ENCODE data around the gene ASMTL.

The ASMTL gene

GRCh38 chrX:1397441-1398270 is 55.1 kb downstream of the ASMTL start:
- DNase-seq = no peak
- in situ Hi-C loops (cut with HindIII; ENCODE audit: low pct_ligation_motif_present, low pct_unique_long_range_greater_than_20kb, low sequenced_read_pairs) = no loop called here

GRCh38 chrX:1397001-1397400 is 55.7 kb downstream of the ASMTL start:
- in situ Hi-C loops (cut with HindIII; ENCODE audit: low pct_ligation_motif_present, low pct_unique_long_range_greater_than_20kb, low sequenced_read_pairs) = no loop called here
- DNase-seq = no peak

GRCh38 chrX:1395646-1396216 is 57.0 kb downstream of the ASMTL start:
- in situ Hi-C loops (cut with HindIII; ENCODE audit: low pct_ligation_motif_present, low pct_unique_long_range_greater_than_20kb, low sequenced_read_pairs) = no loop called here
- no peak for DNase-seq

- in situ Hi-C loops (cut with HindIII; ENCODE audit: low pct_ligation_motif_present, low pct_unique_long_range_greater_than_20kb, low sequenced_read_pairs) = no loop called here
- no peak for DNase-seq
These were observed 57.8 kb downstream of the ASMTL start for GRCh38 chrX:1394731-1395501.

GRCh38 chrX:1393871-1394615 is 58.7 kb downstream of the ASMTL start:
- DNase-seq = no peak
- in situ Hi-C loops (cut with HindIII; ENCODE audit: low pct_ligation_motif_present, low pct_unique_long_range_greater_than_20kb, low sequenced_read_pairs) = no loop called here

GRCh38 chrX:1392376-1393068 is 60.2 kb downstream of the ASMTL start:
- peak; percentile 37 for DNase-seq
- in situ Hi-C loops (cut with HindIII; ENCODE audit: low pct_ligation_motif_present, low pct_unique_long_range_greater_than_20kb, low sequenced_read_pairs) = no loop called here

- DNase-seq = peak; percentile 85
- in situ Hi-C loops (cut with HindIII; ENCODE audit: low pct_ligation_motif_present, low pct_unique_long_range_greater_than_20kb, low sequenced_read_pairs) = no loop called here
These were observed 60.9 kb downstream of the ASMTL start, which contains the start of gene SLC25A6 for GRCh38 chrX:1391707-1392375. SLC25A6 (minus strand) TSS chrX:1392113; CDS start chrX:1392009, 104 bp downstream.

GRCh38 chrX:1391370-1391706 is 61.4 kb downstream of the ASMTL start:
- in situ Hi-C loops (cut with HindIII; ENCODE audit: low pct_ligation_motif_present, low pct_unique_long_range_greater_than_20kb, low sequenced_read_pairs) = no loop called here
- DNase-seq = no peak

- in situ Hi-C loops (cut with HindIII; ENCODE audit: low pct_ligation_motif_present, low pct_unique_long_range_greater_than_20kb, low sequenced_read_pairs) = no loop called here
- no peak for DNase-seq
These were observed 61.9 kb downstream of the ASMTL start for GRCh38 chrX:1390621-1391369.

- DNase-seq = no peak
- in situ Hi-C loops (cut with HindIII; ENCODE audit: low pct_ligation_motif_present, low pct_unique_long_range_greater_than_20kb, low sequenced_read_pairs) = no loop called here
These were observed 62.8 kb downstream of the ASMTL start for GRCh38 chrX:1389993-1390285.

GRCh38 chrX:1389181-1389992 is 63.3 kb downstream of the ASMTL start:
- no peak for DNase-seq
- in situ Hi-C loops (cut with HindIII; ENCODE audit: low pct_ligation_motif_present, low pct_unique_long_range_greater_than_20kb, low sequenced_read_pairs) = no loop called here

GRCh38 chrX:1388651-1389050 is 64.1 kb downstream of the ASMTL start:
- DNase-seq = no peak
- in situ Hi-C loops (cut with HindIII; ENCODE audit: low pct_ligation_motif_present, low pct_unique_long_range_greater_than_20kb, low sequenced_read_pairs) = no loop called here

- no peak for DNase-seq
- in situ Hi-C loops (cut with HindIII; ENCODE audit: low pct_ligation_motif_present, low pct_unique_long_range_greater_than_20kb, low sequenced_read_pairs) = no loop called here
These were observed 65.5 kb downstream of the ASMTL start for GRCh38 chrX:1387141-1387776.

GRCh38 chrX:1386338-1387127 is 66.2 kb downstream of the ASMTL start:
- in situ Hi-C loops (cut with HindIII; ENCODE audit: low pct_ligation_motif_present, low pct_unique_long_range_greater_than_20kb, low sequenced_read_pairs) = no loop called here

More at GRCh38 chrX:1386338-1387127, 66.2 kb downstream of the ASMTL start:
- DNase-seq = no peak
